Suprapubic skin (tissue), 4 donors: ENCODE measurements around the gene KLHL10.

Experiments used
- CTCF ChIP-seq, 2 donors: fragments of 200-600 bp in 1 of 2; fragments of 450-650 bp in 1 of 2; sonication (generic) in 1 of 2; IDR thresholded peaks; one replicate each; pipeline ENCODE4 v1.5.1; 2016 to 2019; ENCODE audit warnings: antibody characterized with exemption in 2 of 2, mild to moderate bottlenecking in 1 of 2, moderate library complexity in 1 of 2
- POLR2A ChIP-seq, 2 donors: fragments of 450-650 bp; IDR thresholded peaks; one replicate each; pipeline ENCODE4 v1.6.1; 2017; ENCODE audit warnings: antibody characterized with exemption in 2 of 2, mild to moderate bottlenecking in 2 of 2, moderate library complexity in 2 of 2
- POLR2AphosphoS5 ChIP-seq, 3 donors: sonication (generic); formaldehyde crosslinking; IDR thresholded peaks; one replicate each; pipeline ENCODE4 v1.6.1; 2017; ENCODE audit warnings: antibody characterized with exemption in 3 of 3

GRCh38 chr17:41873559-41874292 is 36.1 kb downstream of the KLHL10 start:
- TF ChIP-seq POLR2AphosphoS5 (IDR thresholded peaks at IDR 0.05), result no peak
- no peak for TF ChIP-seq POLR2A (IDR thresholded peaks at IDR 0.05)
- TF ChIP-seq CTCF (IDR thresholded peaks at IDR 0.05), result no peak
